WTC11 (cell line): ENCODE measurements around the gene MNX1.

Source experiments
- FOXJ3 ChIP-seq: sonication (generic); formaldehyde crosslinking; IDR thresholded peaks from 2 replicates; pipeline ENCODE4 v1.9.0; 2021; ENCODE audit warnings: missing genetic modification reagents, mild to moderate bottlenecking, borderline replicate concordance
- GTF2I ChIP-seq: fragments of 250-450 bp; sonication (Bioruptor Pico); conservative IDR thresholded peaks from 2 replicates; pipeline ENCODE4 v1.4.0; 2021; ENCODE audit warnings: mild to moderate bottlenecking
- NR2C2 ChIP-seq: sonication (generic); formaldehyde crosslinking; IDR thresholded peaks from 2 replicates; pipeline ENCODE4 v1.8.0; 2022; ENCODE audit warnings: mild to moderate bottlenecking, missing genetic modification reagents
- RELA ChIP-seq: sonication (generic); formaldehyde crosslinking; IDR thresholded peaks from 2 replicates; pipeline ENCODE4 v1.8.1; 2022; ENCODE audit warnings: missing genetic modification reagents, mild to moderate bottlenecking, borderline replicate concordance
- TEAD4 ChIP-seq: sonication (generic); formaldehyde crosslinking; IDR thresholded peaks from 2 replicates; pipeline ENCODE4 v1.8.0; 2022; ENCODE audit warnings: mild to moderate bottlenecking, missing genetic modification reagents
- ZNF423 ChIP-seq: fragments of 250-450 bp; sonication (Bioruptor Pico); IDR thresholded peaks from 2 replicates; pipeline ENCODE4 v2.1.2; 2022; ENCODE audit warnings: mild to moderate bottlenecking, moderate library complexity
- TF ChIP-seq, protein P1 (sequence below): fragments of 200-600 bp; IDR thresholded peaks from 2 replicates; pipeline ENCODE4 v1.8.0; 2022; ENCODE audit warnings: antibody characterized with exemption
- TF ChIP-seq, protein P2 (sequence below): sonication (generic); formaldehyde crosslinking; IDR thresholded peaks from 2 replicates; pipeline ENCODE4 v1.8.1; 2022; ENCODE audit warnings: low read depth, mild to moderate bottlenecking, moderate library complexity, missing genetic modification reagents, borderline replicate concordance
- TF ChIP-seq, protein P3 (sequence below): sonication (generic); formaldehyde crosslinking; IDR thresholded peaks from 2 replicates; pipeline ENCODE4 v1.8.1; 2023; ENCODE audit warnings: mild to moderate bottlenecking, moderate library complexity, missing genetic modification reagents
- TF ChIP-seq, protein P4 (sequence below): fragments of 250-450 bp; sonication (Bioruptor Pico); IDR thresholded peaks from 2 replicates; pipeline ENCODE4 v1.9.0; 2021; ENCODE audit warnings: mild to moderate bottlenecking

DNA sequence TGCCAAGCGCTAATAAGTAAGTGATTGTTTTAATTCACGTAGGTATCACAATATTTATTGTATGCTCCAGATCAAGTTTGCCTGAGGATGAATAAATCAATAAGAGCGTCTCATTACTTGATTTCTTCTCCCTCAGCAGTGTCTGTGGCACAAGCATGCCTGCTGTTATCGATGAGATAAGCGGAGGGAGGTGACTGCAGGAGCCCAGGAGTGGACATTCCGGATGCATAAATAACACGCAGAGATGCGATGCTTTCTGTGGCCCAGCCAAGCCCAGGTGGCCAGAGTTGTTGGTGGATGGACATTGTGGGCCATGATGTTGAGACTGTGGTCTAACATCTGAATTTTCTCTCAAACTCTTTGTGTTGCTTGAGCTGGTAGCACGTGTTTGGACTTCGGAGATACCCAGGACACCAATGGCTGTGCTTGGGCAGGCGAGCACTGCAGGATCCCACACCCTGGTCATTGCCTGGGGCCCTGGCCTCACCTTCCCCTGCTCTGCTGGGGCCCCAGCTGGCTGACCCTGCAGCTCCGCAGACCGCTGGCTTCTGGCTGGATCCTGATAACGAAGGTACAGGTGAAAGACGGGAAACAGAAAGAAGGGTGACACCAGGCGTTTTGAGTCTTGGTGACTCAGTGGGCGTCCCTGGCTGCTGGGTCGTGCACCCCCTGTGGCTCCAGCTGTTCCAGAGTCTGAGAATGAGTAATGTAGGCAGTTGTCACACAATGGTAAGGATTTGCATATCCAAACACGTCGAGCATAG lies 31.2 kb upstream of the MNX1 start:
- TF ChIP-seq NR2C2 (CRISPR knock-in tag) = no peak
- TF ChIP-seq, protein P1, sequence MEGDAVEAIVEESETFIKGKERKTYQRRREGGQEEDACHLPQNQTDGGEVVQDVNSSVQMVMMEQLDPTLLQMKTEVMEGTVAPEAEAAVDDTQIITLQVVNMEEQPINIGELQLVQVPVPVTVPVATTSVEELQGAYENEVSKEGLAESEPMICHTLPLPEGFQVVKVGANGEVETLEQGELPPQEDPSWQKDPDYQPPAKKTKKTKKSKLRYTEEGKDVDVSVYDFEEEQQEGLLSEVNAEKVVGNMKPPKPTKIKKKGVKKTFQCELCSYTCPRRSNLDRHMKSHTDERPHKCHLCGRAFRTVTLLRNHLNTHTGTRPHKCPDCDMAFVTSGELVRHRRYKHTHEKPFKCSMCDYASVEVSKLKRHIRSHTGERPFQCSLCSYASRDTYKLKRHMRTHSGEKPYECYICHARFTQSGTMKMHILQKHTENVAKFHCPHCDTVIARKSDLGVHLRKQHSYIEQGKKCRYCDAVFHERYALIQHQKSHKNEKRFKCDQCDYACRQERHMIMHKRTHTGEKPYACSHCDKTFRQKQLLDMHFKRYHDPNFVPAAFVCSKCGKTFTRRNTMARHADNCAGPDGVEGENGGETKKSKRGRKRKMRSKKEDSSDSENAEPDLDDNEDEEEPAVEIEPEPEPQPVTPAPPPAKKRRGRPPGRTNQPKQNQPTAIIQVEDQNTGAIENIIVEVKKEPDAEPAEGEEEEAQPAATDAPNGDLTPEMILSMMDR = no peak
- TF ChIP-seq, protein P2, sequence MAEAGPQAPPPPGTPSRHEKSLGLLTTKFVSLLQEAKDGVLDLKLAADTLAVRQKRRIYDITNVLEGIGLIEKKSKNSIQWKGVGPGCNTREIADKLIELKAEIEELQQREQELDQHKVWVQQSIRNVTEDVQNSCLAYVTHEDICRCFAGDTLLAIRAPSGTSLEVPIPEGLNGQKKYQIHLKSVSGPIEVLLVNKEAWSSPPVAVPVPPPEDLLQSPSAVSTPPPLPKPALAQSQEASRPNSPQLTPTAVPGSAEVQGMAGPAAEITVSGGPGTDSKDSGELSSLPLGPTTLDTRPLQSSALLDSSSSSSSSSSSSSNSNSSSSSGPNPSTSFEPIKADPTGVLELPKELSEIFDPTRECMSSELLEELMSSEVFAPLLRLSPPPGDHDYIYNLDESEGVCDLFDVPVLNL (CRISPR knock-in tag) = no peak
- TF ChIP-seq, protein P3, sequence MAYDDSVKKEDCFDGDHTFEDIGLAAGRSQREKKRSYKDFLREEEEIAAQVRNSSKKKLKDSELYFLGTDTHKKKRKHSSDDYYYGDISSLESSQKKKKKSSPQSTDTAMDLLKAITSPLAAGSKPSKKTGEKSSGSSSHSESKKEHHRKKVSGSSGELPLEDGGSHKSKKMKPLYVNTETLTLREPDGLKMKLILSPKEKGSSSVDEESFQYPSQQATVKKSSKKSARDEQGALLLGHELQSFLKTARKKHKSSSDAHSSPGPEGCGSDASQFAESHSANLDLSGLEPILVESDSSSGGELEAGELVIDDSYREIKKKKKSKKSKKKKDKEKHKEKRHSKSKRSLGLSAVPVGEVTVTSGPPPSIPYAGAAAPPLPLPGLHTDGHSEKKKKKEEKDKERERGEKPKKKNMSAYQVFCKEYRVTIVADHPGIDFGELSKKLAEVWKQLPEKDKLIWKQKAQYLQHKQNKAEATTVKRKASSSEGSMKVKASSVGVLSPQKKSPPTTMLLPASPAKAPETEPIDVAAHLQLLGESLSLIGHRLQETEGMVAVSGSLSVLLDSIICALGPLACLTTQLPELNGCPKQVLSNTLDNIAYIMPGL (CRISPR knock-in tag) = no peak
- no peak for TF ChIP-seq RELA (CRISPR knock-in tag)
- TF ChIP-seq TEAD4 = no peak
- TF ChIP-seq, protein P4, sequence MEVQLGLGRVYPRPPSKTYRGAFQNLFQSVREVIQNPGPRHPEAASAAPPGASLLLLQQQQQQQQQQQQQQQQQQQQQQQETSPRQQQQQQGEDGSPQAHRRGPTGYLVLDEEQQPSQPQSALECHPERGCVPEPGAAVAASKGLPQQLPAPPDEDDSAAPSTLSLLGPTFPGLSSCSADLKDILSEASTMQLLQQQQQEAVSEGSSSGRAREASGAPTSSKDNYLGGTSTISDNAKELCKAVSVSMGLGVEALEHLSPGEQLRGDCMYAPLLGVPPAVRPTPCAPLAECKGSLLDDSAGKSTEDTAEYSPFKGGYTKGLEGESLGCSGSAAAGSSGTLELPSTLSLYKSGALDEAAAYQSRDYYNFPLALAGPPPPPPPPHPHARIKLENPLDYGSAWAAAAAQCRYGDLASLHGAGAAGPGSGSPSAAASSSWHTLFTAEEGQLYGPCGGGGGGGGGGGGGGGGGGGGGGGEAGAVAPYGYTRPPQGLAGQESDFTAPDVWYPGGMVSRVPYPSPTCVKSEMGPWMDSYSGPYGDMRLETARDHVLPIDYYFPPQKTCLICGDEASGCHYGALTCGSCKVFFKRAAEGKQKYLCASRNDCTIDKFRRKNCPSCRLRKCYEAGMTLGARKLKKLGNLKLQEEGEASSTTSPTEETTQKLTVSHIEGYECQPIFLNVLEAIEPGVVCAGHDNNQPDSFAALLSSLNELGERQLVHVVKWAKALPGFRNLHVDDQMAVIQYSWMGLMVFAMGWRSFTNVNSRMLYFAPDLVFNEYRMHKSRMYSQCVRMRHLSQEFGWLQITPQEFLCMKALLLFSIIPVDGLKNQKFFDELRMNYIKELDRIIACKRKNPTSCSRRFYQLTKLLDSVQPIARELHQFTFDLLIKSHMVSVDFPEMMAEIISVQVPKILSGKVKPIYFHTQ = no peak
- TF ChIP-seq ZNF423 (CRISPR knock-in tag) = no peak
- no peak for TF ChIP-seq FOXJ3
- TF ChIP-seq GTF2I (CRISPR knock-in tag) = no peak
